AG09309 (cell line): ENCODE measurements around the gene FCN2.

ENCODE experiments used
- DNase-seq: peaks from one replicate; pipeline ENCODE4 v3.0.0-alpha.2; 2010; ENCODE audit warnings: low read depth
- H3K4me3 ChIP-seq: 2 replicates; pipeline ENCODE4 v1.5.1; 2011; ENCODE audit warnings: mild to moderate bottlenecking, low read depth, low read length, moderate library complexity; ENCODE audit not compliant: control insufficient read depth
- CTCF ChIP-seq: IDR thresholded peaks from 2 replicates; pipeline ENCODE4 v1.5.1; 2011; ENCODE audit warnings: mild to moderate bottlenecking, low read depth, low read length, inconsistent platforms; ENCODE audit not compliant: insufficient read depth, control insufficient read depth; ENCODE audit errors: missing control alignments

FCN2 gene

GRCh38 chr9:134896834-134897583 lies 16.4 kb downstream of the FCN2 start:
- no peak overlapping the region for H3K4me3 ChIP-seq
- DNase-seq, result no peak
- no peak for TF ChIP-seq CTCF

GRCh38 chr9:134897584-134898170 lies 17.1 kb downstream of the FCN2 start:
- no peak for DNase-seq
- H3K4me3 ChIP-seq, result no peak overlapping the region
- no peak for TF ChIP-seq CTCF

GRCh38 chr9:134898319-134898718 lies 17.7 kb downstream of the FCN2 start:
- TF ChIP-seq CTCF, result no peak
- no peak for DNase-seq
- no peak overlapping the region for H3K4me3 ChIP-seq

GRCh38 chr9:134899168-134899567 lies 18.6 kb downstream of the FCN2 start:
- no peak for DNase-seq

GRCh38 chr9:134899818-134900217 lies 19.2 kb downstream of the FCN2 start:
- no peak overlapping the region for H3K4me3 ChIP-seq
- TF ChIP-seq CTCF, result no peak
- DNase-seq, result no peak

More at GRCh38 chr9:134899168-134899567, 18.6 kb downstream of the FCN2 start:
- no peak for TF ChIP-seq CTCF
- no peak overlapping the region for H3K4me3 ChIP-seq

- no peak overlapping the region for H3K4me3 ChIP-seq
- TF ChIP-seq CTCF, result no peak
- no peak for DNase-seq
Observed at GRCh38 chr9:134902936-134903335, 22.3 kb downstream of the FCN2 start.
